ENCODE results near the gene KIF6. TPM values are rescaled to one million over a fixed set of nuclear protein-coding genes. Genes with fewer than 3 reads are reported as not detected.

KIF6 gene
- total RNA-seq, 1 donor from 2014 or later, result 2.0 TPM

- peak; percentile 76 for DNase-seq (ENCODE audit: low read depth)
- no peak overlapping the region for H3K27ac Mint-ChIP-seq (ENCODE audit: unreplicated experiment)
- H3K9me3 Mint-ChIP-seq (ENCODE audit: unreplicated experiment), result peaks cover 3% of the 10 kb centered on the region
These were observed 36.7 kb downstream of the KIF6 start for GRCh38 chr6:39688494-39688893.

GRCh38 chr6:39686976-39687375 lies 38.2 kb downstream of the KIF6 start:
- Histone ChIP-seq H3K9ac (ENCODE audit: low read length) (no peak overlapping the region), H3K4me2 (ENCODE audit: low read length) (no peak overlapping the region), H4K20me1 (ENCODE audit: insufficient read depth, low read length) (no peaks in the 10 kb centered on the region), H3K79me2 (ENCODE audit: insufficient read depth, low read length) (no peaks in the 10 kb centered on the region), H3K4me3 (ENCODE audit: insufficient read depth, low read depth, low read length) (no peak overlapping the region), H3K27ac (ENCODE audit: low read depth, low read length) (no peak overlapping the region), H3K36me3 (ENCODE audit: insufficient read depth, low read length) (no peaks in the 10 kb centered on the region), H3K9me3 (ENCODE audit: insufficient read depth, low read depth, low read length) (no peaks in the 10 kb centered on the region), H3K27me3 (ENCODE audit: insufficient read depth, low read length) (no peaks in the 10 kb centered on the region), H2AFZ (ENCODE audit: low read depth, low read length) (no peak overlapping the region), H3K4me1 (ENCODE audit: insufficient read depth, low read length) (no peaks in the 10 kb centered on the region)
- Mint-ChIP-seq H3K4me3 (ENCODE audit: unreplicated experiment) (no peak overlapping the region), H3K36me3 (ENCODE audit: low read depth, unreplicated experiment) (no peaks in the 10 kb centered on the region), H3K27ac (ENCODE audit: unreplicated experiment) (no peak overlapping the region), H3K9me3 (ENCODE audit: unreplicated experiment) (peaks cover 1% of the 10 kb centered on the region), H3K4me1 (ENCODE audit: low read depth, unreplicated experiment) (peaks cover 9% of the 10 kb centered on the region), H3K27me3 (ENCODE audit: low read depth, unreplicated experiment) (no peaks in the 10 kb centered on the region)
- FAIRE-seq (no peak), DNase-seq (ENCODE audit: low read depth) (no peak)
- no peak for TF ChIP-seq EZH2 (IDR thresholded peaks at IDR 0.05; ENCODE audit: insufficient read depth, low read length)
- TF ChIP-seq CTCF (IDR thresholded peaks at IDR 0.05; ENCODE audit: insufficient read depth, low read depth, low read length), result no peak

More at GRCh38 chr6:39688494-39688893, 36.7 kb downstream of the KIF6 start:
- Histone ChIP-seq H3K4me2 (ENCODE audit: low read length) (no peak overlapping the region), H3K27me3 (ENCODE audit: insufficient read depth, low read length) (no peaks in the 10 kb centered on the region), H3K4me1 (ENCODE audit: insufficient read depth, low read length) (no peaks in the 10 kb centered on the region), H3K9me3 (ENCODE audit: insufficient read depth, low read depth, low read length) (no peaks in the 10 kb centered on the region), H3K4me3 (ENCODE audit: insufficient read depth, low read depth, low read length) (no peak overlapping the region), H2AFZ (ENCODE audit: low read depth, low read length) (no peak overlapping the region), H3K9ac (ENCODE audit: low read length) (no peak overlapping the region), H3K27ac (ENCODE audit: low read depth, low read length) (no peak overlapping the region), H3K36me3 (ENCODE audit: insufficient read depth, low read length) (no peaks in the 10 kb centered on the region), H3K79me2 (ENCODE audit: insufficient read depth, low read length) (no peaks in the 10 kb centered on the region), H4K20me1 (ENCODE audit: insufficient read depth, low read length) (no peaks in the 10 kb centered on the region)
- TF ChIP-seq CTCF (IDR thresholded peaks at IDR 0.05; ENCODE audit: insufficient read depth, low read depth, low read length) (no peak), EZH2 (IDR thresholded peaks at IDR 0.05; ENCODE audit: insufficient read depth, low read length) (no peak)
- Mint-ChIP-seq H3K4me1 (ENCODE audit: low read depth, unreplicated experiment) (peaks cover 15% of the 10 kb centered on the region), H3K27me3 (ENCODE audit: low read depth, unreplicated experiment) (no peaks in the 10 kb centered on the region), H3K4me3 (ENCODE audit: unreplicated experiment) (no peak overlapping the region), H3K36me3 (ENCODE audit: low read depth, unreplicated experiment) (no peaks in the 10 kb centered on the region)
- peak; percentile 23 for FAIRE-seq

- Histone ChIP-seq H3K36me3 (ENCODE audit: insufficient read depth, low read length) (no peaks in the 10 kb centered on the region), H3K9me3 (ENCODE audit: insufficient read depth, low read depth, low read length) (no peaks in the 10 kb centered on the region), H3K27me3 (ENCODE audit: insufficient read depth, low read length) (no peaks in the 10 kb centered on the region), H2AFZ (ENCODE audit: low read depth, low read length) (no peak overlapping the region), H3K27ac (ENCODE audit: low read depth, low read length) (no peak overlapping the region), H3K4me2 (ENCODE audit: low read length) (no peak overlapping the region), H3K79me2 (ENCODE audit: insufficient read depth, low read length) (no peaks in the 10 kb centered on the region), H4K20me1 (ENCODE audit: insufficient read depth, low read length) (no peaks in the 10 kb centered on the region), H3K4me3 (ENCODE audit: insufficient read depth, low read depth, low read length) (no peak overlapping the region), H3K9ac (ENCODE audit: low read length) (no peak overlapping the region), H3K4me1 (ENCODE audit: insufficient read depth, low read length) (peaks cover 4% of the 10 kb centered on the region)
- H3K36me3 Mint-ChIP-seq (ENCODE audit: low read depth, unreplicated experiment), result no peaks in the 10 kb centered on the region
- no peak overlapping the region for H3K4me3 Mint-ChIP-seq (ENCODE audit: unreplicated experiment)
- H3K27ac Mint-ChIP-seq (ENCODE audit: unreplicated experiment), result no peak overlapping the region
- no peak for TF ChIP-seq CTCF (IDR thresholded peaks at IDR 0.05; ENCODE audit: insufficient read depth, low read depth, low read length)
- no peak for TF ChIP-seq EZH2 (IDR thresholded peaks at IDR 0.05; ENCODE audit: insufficient read depth, low read length)
- H3K4me1 Mint-ChIP-seq (ENCODE audit: low read depth, unreplicated experiment), result peaks cover 15% of the 10 kb centered on the region
- no peak for DNase-seq (ENCODE audit: low read depth)
- H3K27me3 Mint-ChIP-seq (ENCODE audit: low read depth, unreplicated experiment), result no peaks in the 10 kb centered on the region
- no peak for FAIRE-seq
- H3K9me3 Mint-ChIP-seq (ENCODE audit: unreplicated experiment), result peaks cover 1% of the 10 kb centered on the region
These were observed 39.3 kb downstream of the KIF6 start for GRCh38 chr6:39685938-39686337.
